RWPE2 (cell line): ENCODE results near the gene SLC12A2.
A peak's percentile ranks its signal among the peaks of the same experiment; 100 is the strongest.

Experiments
- ATAC-seq: fragments of 200-7000 bp; cut with Tn5 transposase; 3 replicates; pipeline ENCODE4 v1.9.1; 2021; ENCODE audit warnings: low read depth
- DNase-seq: peaks from one replicate; pipeline ENCODE4 v3.0.0-alpha.2; 2020; ENCODE audit warnings: low spot score
- H3K27ac ChIP-seq: fragments of 450-650 bp; 2 replicates; pipeline ENCODE4 v1.5.1; 2017; ENCODE audit warnings: mild to moderate bottlenecking; ENCODE audit not compliant: poor library complexity, severe bottlenecking
- H3K27me3 ChIP-seq: fragments of 250-450 bp; sonication (Bioruptor Pico); 2 replicates; pipeline ENCODE4 v1.5.1; 2021; ENCODE audit warnings: mild to moderate bottlenecking, moderate library complexity; ENCODE audit not compliant: insufficient read depth, poor library complexity, severe bottlenecking
- H3K36me3 ChIP-seq: fragments of 250-450 bp; sonication (Bioruptor Pico); 2 replicates; pipeline ENCODE4 v1.5.1; 2020; ENCODE audit warnings: low read depth, mild to moderate bottlenecking, moderate library complexity
- H3K4me1 ChIP-seq: fragments of 250-450 bp; sonication (Bioruptor Pico); 2 replicates; pipeline ENCODE4 v1.5.1; 2021; ENCODE audit warnings: mild to moderate bottlenecking, moderate library complexity; ENCODE audit not compliant: insufficient read depth, poor library complexity, severe bottlenecking
- H3K4me3 ChIP-seq: fragments of 250-450 bp; sonication (Bioruptor Pico); 2 replicates; pipeline ENCODE4 v1.5.1; 2021; ENCODE audit warnings: mild to moderate bottlenecking, moderate library complexity; ENCODE audit not compliant: severe bottlenecking
- H3K9me3 ChIP-seq: fragments of 250-450 bp; sonication (Bioruptor Pico); 2 replicates; pipeline ENCODE4 v1.5.1; 2021; ENCODE audit warnings: mild to moderate bottlenecking, moderate library complexity; ENCODE audit not compliant: severe bottlenecking
- TF ChIP-seq, protein P1 (sequence below): fragments of 450-650 bp; IDR thresholded peaks from one replicate; pipeline ENCODE4 v1.5.1; 2017; ENCODE audit warnings: mild to moderate bottlenecking, moderate library complexity; ENCODE audit not compliant: poor library complexity, severe bottlenecking

SLC12A2 gene

DNA sequence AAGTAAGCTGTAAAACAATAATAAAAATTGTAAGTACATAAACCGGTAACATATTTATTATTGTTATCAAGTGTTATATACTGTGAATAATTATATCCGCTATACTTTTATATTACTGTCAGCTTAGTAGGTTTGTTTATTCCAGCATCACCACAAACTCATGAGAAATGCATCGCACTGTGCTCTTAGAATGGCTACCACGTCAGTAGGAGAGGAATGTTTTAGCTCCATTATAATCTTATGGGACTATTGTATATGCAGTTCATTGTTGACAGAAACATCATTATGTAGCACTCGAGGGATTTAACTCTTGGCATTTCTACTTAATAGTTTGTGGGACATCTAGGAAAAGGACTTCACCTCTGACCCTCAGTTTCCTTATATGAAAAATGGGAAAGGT is 16.4 kb downstream of the SLC12A2 start:
- no peak for DNase-seq
- ATAC-seq = no peak
- no peak overlapping the region for H3K27ac ChIP-seq
- H3K9me3 ChIP-seq = peaks cover 21% of the 10 kb centered on the region
- TF ChIP-seq, protein P1, sequence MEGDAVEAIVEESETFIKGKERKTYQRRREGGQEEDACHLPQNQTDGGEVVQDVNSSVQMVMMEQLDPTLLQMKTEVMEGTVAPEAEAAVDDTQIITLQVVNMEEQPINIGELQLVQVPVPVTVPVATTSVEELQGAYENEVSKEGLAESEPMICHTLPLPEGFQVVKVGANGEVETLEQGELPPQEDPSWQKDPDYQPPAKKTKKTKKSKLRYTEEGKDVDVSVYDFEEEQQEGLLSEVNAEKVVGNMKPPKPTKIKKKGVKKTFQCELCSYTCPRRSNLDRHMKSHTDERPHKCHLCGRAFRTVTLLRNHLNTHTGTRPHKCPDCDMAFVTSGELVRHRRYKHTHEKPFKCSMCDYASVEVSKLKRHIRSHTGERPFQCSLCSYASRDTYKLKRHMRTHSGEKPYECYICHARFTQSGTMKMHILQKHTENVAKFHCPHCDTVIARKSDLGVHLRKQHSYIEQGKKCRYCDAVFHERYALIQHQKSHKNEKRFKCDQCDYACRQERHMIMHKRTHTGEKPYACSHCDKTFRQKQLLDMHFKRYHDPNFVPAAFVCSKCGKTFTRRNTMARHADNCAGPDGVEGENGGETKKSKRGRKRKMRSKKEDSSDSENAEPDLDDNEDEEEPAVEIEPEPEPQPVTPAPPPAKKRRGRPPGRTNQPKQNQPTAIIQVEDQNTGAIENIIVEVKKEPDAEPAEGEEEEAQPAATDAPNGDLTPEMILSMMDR = no peak
- no peaks in the 10 kb centered on the region for H3K27me3 ChIP-seq
- no peaks in the 10 kb centered on the region for H3K4me1 ChIP-seq
- no peak overlapping the region for H3K4me3 ChIP-seq
- peaks cover 11% of the 10 kb centered on the region; the same call in 1 of the 2 replicates for H3K36me3 ChIP-seq

DNA sequence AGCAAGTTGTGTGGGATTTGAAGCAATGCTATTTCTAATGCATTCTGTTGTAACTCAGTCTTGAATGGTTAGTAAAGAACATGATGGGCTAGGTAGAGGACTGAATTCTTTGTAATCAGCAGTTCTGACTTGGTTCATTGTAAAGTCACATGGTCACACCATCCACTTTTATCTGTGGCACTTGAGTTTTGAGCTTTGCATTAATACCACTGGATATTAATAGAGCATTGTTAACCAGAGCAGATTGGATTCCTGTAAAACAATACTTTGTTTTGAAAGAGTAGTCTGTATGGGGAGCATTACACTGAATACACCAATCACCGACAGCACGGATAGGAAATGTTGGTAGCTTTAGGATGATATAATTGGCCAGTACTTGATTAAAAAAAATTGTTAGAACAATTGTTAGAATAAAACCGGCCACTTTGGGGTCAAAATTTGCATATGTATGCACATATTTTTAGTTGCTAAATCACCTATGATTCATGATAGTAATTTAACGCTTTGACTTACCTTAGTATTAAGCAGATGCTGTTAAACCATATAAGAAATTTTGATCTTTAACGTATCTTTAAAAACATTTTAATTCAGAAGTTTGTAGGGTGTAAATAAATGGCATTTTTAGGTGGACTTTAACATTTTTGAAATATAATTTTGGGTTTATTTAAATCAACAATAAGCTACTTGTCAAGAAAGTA is 17.4 kb downstream of the SLC12A2 start:
- Histone ChIP-seq H3K4me3 (no peak overlapping the region), H3K27me3 (no peaks in the 10 kb centered on the region), H3K27ac (no peak overlapping the region), H3K4me1 (no peaks in the 10 kb centered on the region), H3K36me3 (peaks cover 11% of the 10 kb centered on the region; the same call in 1 of the 2 replicates), H3K9me3 (peaks cover 21% of the 10 kb centered on the region)
- ATAC-seq = no peak
- TF ChIP-seq, protein P1 = no peak
- no peak for DNase-seq

DNA sequence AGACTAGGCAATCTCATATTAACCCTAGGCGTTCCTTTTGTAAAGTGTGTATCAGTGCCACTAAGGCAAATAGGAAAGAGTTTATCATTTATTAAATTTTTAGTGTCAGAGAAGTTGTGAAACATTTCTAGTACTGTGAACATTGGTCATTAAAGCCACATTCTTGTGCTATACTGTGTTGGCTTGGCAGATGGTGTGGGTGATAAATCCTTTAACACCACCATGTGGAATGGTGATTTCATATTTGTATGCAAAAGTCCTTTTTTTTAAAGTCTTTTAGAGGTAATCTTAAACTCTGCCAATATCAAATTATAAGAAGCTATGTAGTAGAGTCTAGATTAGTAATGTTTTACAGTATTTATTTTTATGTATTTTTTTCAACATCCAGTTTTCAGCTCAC is 18.1 kb downstream of the SLC12A2 start:
- Histone ChIP-seq H3K9me3 (peaks cover 16% of the 10 kb centered on the region), H3K4me1 (no peaks in the 10 kb centered on the region), H3K27ac (no peak overlapping the region), H3K4me3 (no peak overlapping the region), H3K36me3 (peaks cover 10% of the 10 kb centered on the region; the same call in 1 of the 2 replicates), H3K27me3 (no peaks in the 10 kb centered on the region)
- DNase-seq = no peak
- ATAC-seq = no peak
- TF ChIP-seq, protein P1 = no peak

DNA sequence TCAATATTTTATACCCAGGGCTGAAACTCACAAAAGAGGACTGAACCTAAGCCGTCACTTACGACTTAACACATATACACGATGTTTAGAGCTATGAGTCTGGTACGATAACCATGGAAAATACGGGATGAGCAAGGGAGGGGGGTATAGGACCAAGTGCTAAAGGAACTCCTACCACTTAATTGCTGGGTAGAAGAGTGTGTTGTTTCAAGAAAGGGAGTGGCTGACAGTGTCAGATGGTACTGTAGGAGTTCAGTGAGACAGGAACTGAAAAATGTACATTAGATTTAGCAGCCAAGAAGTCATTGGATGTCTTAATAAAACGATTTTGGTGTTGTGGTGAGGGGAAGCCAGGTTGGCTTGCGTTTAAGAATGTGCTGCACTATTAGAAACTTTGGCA is 21.6 kb downstream of the SLC12A2 start:
- Histone ChIP-seq H3K36me3 (no peaks in the 10 kb centered on the region), H3K27me3 (no peaks in the 10 kb centered on the region), H3K27ac (no peak overlapping the region), H3K9me3 (no peaks in the 10 kb centered on the region), H3K4me1 (no peaks in the 10 kb centered on the region), H3K4me3 (no peak overlapping the region)
- TF ChIP-seq, protein P1 = no peak
- DNase-seq = no peak
- no peak for ATAC-seq

DNA sequence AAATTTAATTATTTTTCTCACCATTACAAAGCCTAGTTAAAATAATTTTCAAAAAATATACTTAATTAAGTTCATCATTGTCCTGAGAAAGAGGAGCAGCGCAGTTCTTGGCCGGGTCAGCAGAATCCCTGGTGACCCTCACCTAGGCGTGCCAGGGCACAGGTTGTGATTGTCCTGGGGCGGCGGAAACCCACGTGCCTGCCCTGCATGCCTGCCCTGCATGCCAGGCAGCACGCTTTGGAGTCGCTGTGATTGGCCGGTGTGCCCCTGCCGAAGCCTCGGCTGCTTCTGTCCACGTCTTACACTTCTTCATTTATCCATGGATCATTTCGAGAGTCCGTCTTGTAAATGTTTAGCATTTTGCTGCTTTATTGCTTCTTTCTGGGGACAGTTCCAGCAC is 25.6 kb downstream of the SLC12A2 start:
- Histone ChIP-seq H3K27ac (no peak overlapping the region), H3K4me3 (no peak overlapping the region), H3K36me3 (peaks cover 5% of the 10 kb centered on the region; the same call in 1 of the 2 replicates), H3K27me3 (no peaks in the 10 kb centered on the region), H3K4me1 (peaks cover 6% of the 10 kb centered on the region), H3K9me3 (no peaks in the 10 kb centered on the region)
- peak; percentile 49 for DNase-seq
- ATAC-seq = no peak
- TF ChIP-seq, protein P1 = no peak
